ENCODE results near the gene GLDC.
"Not testable (repeated sequence)": the region's sequence is repeated elsewhere in the genome, so short reads cannot be mapped to it uniquely, and the experiment has no call there.

The GLDC gene

GRCh38 chr9:6640268-6641051 lies 5.1 kb downstream of the GLDC start:
- H3K27ac ChIP-seq (ENCODE audit: low read length), result no peak overlapping the region
- H3K9ac ChIP-seq (ENCODE audit: low read length in 2 of 2), result no peak overlapping the region
- no peak overlapping the region for H3K4me3 ChIP-seq (ENCODE audit: low read length in 2 of 2)
- H3K4me1 ChIP-seq (ENCODE audit: control insufficient read depth, insufficient read depth, low read length), result peaks cover 8% of the 10 kb centered on the region
- H3K27me3 ChIP-seq (ENCODE audit: control insufficient read depth in 1 of 2, insufficient read depth in 2 of 2, low read length in 2 of 2), result peaks cover 22 to 25% of the 10 kb centered on the region in 2 donors
- H3K36me3 ChIP-seq (ENCODE audit: control insufficient read depth in 2 of 2, insufficient read depth in 2 of 2, low read length in 2 of 2), result no peaks in the 10 kb centered on the region
- H3K9me3 ChIP-seq (ENCODE audit: control insufficient read depth in 2 of 2, low read length in 2 of 2), result no peaks in the 10 kb centered on the region

GRCh38 chr9:6639622-6640021 lies 5.9 kb downstream of the GLDC start:
- H3K27me3 ChIP-seq (ENCODE audit: control insufficient read depth in 1 of 2, insufficient read depth in 2 of 2, low read length in 2 of 2), result peaks cover 16 to 18% of the 10 kb centered on the region in 2 donors
- no peak overlapping the region for H3K9ac ChIP-seq (ENCODE audit: low read length in 2 of 2)
- no peaks in the 10 kb centered on the region for H3K9me3 ChIP-seq (ENCODE audit: control insufficient read depth in 2 of 2, low read length in 2 of 2)
- no peaks in the 10 kb centered on the region for H3K36me3 ChIP-seq (ENCODE audit: control insufficient read depth in 2 of 2, insufficient read depth in 2 of 2, low read length in 2 of 2)
- H3K27ac ChIP-seq (ENCODE audit: low read length), result no peak overlapping the region
- peaks cover 4% of the 10 kb centered on the region for H3K4me1 ChIP-seq (ENCODE audit: control insufficient read depth, insufficient read depth, low read length)
- no peak overlapping the region for H3K4me3 ChIP-seq (ENCODE audit: low read length in 2 of 2)

- H3K27ac ChIP-seq (ENCODE audit: low read length), result no peak overlapping the region
- no peak overlapping the region for H3K4me3 ChIP-seq (ENCODE audit: low read length in 2 of 2)
- no peaks in the 10 kb centered on the region for H3K4me1 ChIP-seq (ENCODE audit: control insufficient read depth, insufficient read depth, low read length)
- H3K9ac ChIP-seq (ENCODE audit: low read length in 2 of 2), result no peak overlapping the region
- H3K9me3 ChIP-seq (ENCODE audit: control insufficient read depth in 2 of 2, low read length in 2 of 2), result no peaks in the 10 kb centered on the region
- no peaks in the 10 kb centered on the region for H3K36me3 ChIP-seq (ENCODE audit: control insufficient read depth in 2 of 2, insufficient read depth in 2 of 2, low read length in 2 of 2)
- no peaks in the 10 kb centered on the region for H3K27me3 ChIP-seq (ENCODE audit: control insufficient read depth in 1 of 2, insufficient read depth in 2 of 2, low read length in 2 of 2)
Observed at GRCh38 chr9:6634444-6634843, 11.1 kb downstream of the GLDC start.

GRCh38 chr9:6633378-6633777 lies 12.2 kb downstream of the GLDC start:
- Histone ChIP-seq H3K4me3 (ENCODE audit: low read length in 2 of 2) (no peak overlapping the region), H3K4me1 (ENCODE audit: control insufficient read depth, insufficient read depth, low read length) (no peaks in the 10 kb centered on the region), H3K9ac (ENCODE audit: low read length in 2 of 2) (no peak overlapping the region), H3K27me3 (ENCODE audit: control insufficient read depth in 1 of 2, insufficient read depth in 2 of 2, low read length in 2 of 2) (no peaks in the 10 kb centered on the region), H3K36me3 (ENCODE audit: control insufficient read depth in 2 of 2, insufficient read depth in 2 of 2, low read length in 2 of 2) (no peaks in the 10 kb centered on the region), H3K27ac (ENCODE audit: low read length) (no peak overlapping the region), H3K9me3 (ENCODE audit: control insufficient read depth in 2 of 2, low read length in 2 of 2) (no peaks in the 10 kb centered on the region)

- Histone ChIP-seq H3K4me1 (ENCODE audit: control insufficient read depth, insufficient read depth, low read length) (no peaks in the 10 kb centered on the region), H3K9ac (ENCODE audit: low read length in 2 of 2) (no peak overlapping the region), H3K4me3 (ENCODE audit: low read length in 2 of 2) (no peak overlapping the region), H3K27ac (ENCODE audit: low read length) (no peak overlapping the region), H3K36me3 (ENCODE audit: control insufficient read depth in 2 of 2, insufficient read depth in 2 of 2, low read length in 2 of 2) (no peaks in the 10 kb centered on the region), H3K27me3 (ENCODE audit: control insufficient read depth in 1 of 2, insufficient read depth in 2 of 2, low read length in 2 of 2) (no peaks in the 10 kb centered on the region), H3K9me3 (ENCODE audit: control insufficient read depth in 2 of 2, low read length in 2 of 2) (no peaks in the 10 kb centered on the region)
Observed at GRCh38 chr9:6632516-6633183, 12.9 kb downstream of the GLDC start.

GRCh38 chr9:6631207-6631512 lies 14.4 kb downstream of the GLDC start:
- Histone ChIP-seq H3K4me3 (ENCODE audit: low read length in 2 of 2) (no peak overlapping the region), H3K4me1 (ENCODE audit: control insufficient read depth, insufficient read depth, low read length) (no peaks in the 10 kb centered on the region), H3K9ac (ENCODE audit: low read length in 2 of 2) (no peak overlapping the region), H3K27me3 (ENCODE audit: control insufficient read depth in 1 of 2, insufficient read depth in 2 of 2, low read length in 2 of 2) (no peaks in the 10 kb centered on the region), H3K9me3 (ENCODE audit: control insufficient read depth in 2 of 2, low read length in 2 of 2) (no peaks in the 10 kb centered on the region), H3K36me3 (ENCODE audit: control insufficient read depth in 2 of 2, insufficient read depth in 2 of 2, low read length in 2 of 2) (no peaks in the 10 kb centered on the region), H3K27ac (ENCODE audit: low read length) (no peak overlapping the region)

GRCh38 chr9:6630502-6631206 lies 14.9 kb downstream of the GLDC start:
- Histone ChIP-seq H3K4me1 (ENCODE audit: control insufficient read depth, insufficient read depth, low read length) (no peaks in the 10 kb centered on the region), H3K4me3 (ENCODE audit: low read length in 2 of 2) (no peak overlapping the region), H3K36me3 (ENCODE audit: control insufficient read depth in 2 of 2, insufficient read depth in 2 of 2, low read length in 2 of 2) (no peaks in the 10 kb centered on the region), H3K27me3 (ENCODE audit: control insufficient read depth in 1 of 2, insufficient read depth in 2 of 2, low read length in 2 of 2) (no peaks in the 10 kb centered on the region), H3K9ac (ENCODE audit: low read length in 2 of 2) (no peak overlapping the region), H3K9me3 (ENCODE audit: control insufficient read depth in 2 of 2, low read length in 2 of 2) (no peaks in the 10 kb centered on the region), H3K27ac (ENCODE audit: low read length) (no peak overlapping the region)

GRCh38 chr9:6628704-6629103 lies 16.8 kb downstream of the GLDC start:
- no peak overlapping the region for H3K27ac ChIP-seq (ENCODE audit: low read length)
- H3K9ac ChIP-seq (ENCODE audit: low read length in 2 of 2), result no peak overlapping the region
- no peaks in the 10 kb centered on the region for H3K36me3 ChIP-seq (ENCODE audit: control insufficient read depth in 2 of 2, insufficient read depth in 2 of 2, low read length in 2 of 2)
- H3K4me1 ChIP-seq (ENCODE audit: control insufficient read depth, insufficient read depth, low read length), result no peaks in the 10 kb centered on the region
- no peaks in the 10 kb centered on the region for H3K9me3 ChIP-seq (ENCODE audit: control insufficient read depth in 2 of 2, low read length in 2 of 2)
- no peaks in the 10 kb centered on the region for H3K27me3 ChIP-seq (ENCODE audit: control insufficient read depth in 1 of 2, insufficient read depth in 2 of 2, low read length in 2 of 2)
- no peak overlapping the region for H3K4me3 ChIP-seq (ENCODE audit: low read length in 2 of 2)

GRCh38 chr9:6625363-6625762 lies 20.2 kb downstream of the GLDC start:
- H3K9me3 ChIP-seq (ENCODE audit: control insufficient read depth in 2 of 2, low read length in 2 of 2), result no peaks in the 10 kb centered on the region
- H3K27me3 ChIP-seq (ENCODE audit: control insufficient read depth in 1 of 2, insufficient read depth in 2 of 2, low read length in 2 of 2), result no peaks in the 10 kb centered on the region
- H3K27ac ChIP-seq (ENCODE audit: low read length), result no peak overlapping the region

GRCh38 chr9:6622784-6623183 lies 22.7 kb downstream of the GLDC start:
- not testable (repeated sequence) for H3K4me1 ChIP-seq (ENCODE audit: control insufficient read depth, insufficient read depth, low read length); H3K36me3 ChIP-seq (ENCODE audit: control insufficient read depth in 2 of 2, insufficient read depth in 2 of 2, low read length in 2 of 2); H3K4me3 ChIP-seq (ENCODE audit: low read length in 2 of 2); H3K9ac ChIP-seq (ENCODE audit: low read length in 2 of 2); H3K9me3 ChIP-seq (ENCODE audit: control insufficient read depth in 2 of 2, low read length in 2 of 2); H3K27me3 ChIP-seq (ENCODE audit: control insufficient read depth in 1 of 2, insufficient read depth in 2 of 2, low read length in 2 of 2); H3K27ac ChIP-seq (ENCODE audit: low read length)

More at GRCh38 chr9:6625363-6625762, 20.2 kb downstream of the GLDC start:
- Histone ChIP-seq H3K4me3 (ENCODE audit: low read length in 2 of 2) (no peak overlapping the region), H3K9ac (ENCODE audit: low read length in 2 of 2) (no peak overlapping the region), H3K4me1 (ENCODE audit: control insufficient read depth, insufficient read depth, low read length) (no peaks in the 10 kb centered on the region), H3K36me3 (ENCODE audit: control insufficient read depth in 2 of 2, insufficient read depth in 2 of 2, low read length in 2 of 2) (no peaks in the 10 kb centered on the region)

- Histone ChIP-seq H3K36me3 (ENCODE audit: control insufficient read depth in 2 of 2, insufficient read depth in 2 of 2, low read length in 2 of 2) (no peaks in the 10 kb centered on the region), H3K27me3 (ENCODE audit: control insufficient read depth in 1 of 2, insufficient read depth in 2 of 2, low read length in 2 of 2) (no peaks in the 10 kb centered on the region), H3K4me3 (ENCODE audit: low read length in 2 of 2) (no peak overlapping the region), H3K9ac (ENCODE audit: low read length in 2 of 2) (no peak overlapping the region), H3K9me3 (ENCODE audit: control insufficient read depth in 2 of 2, low read length in 2 of 2) (no peaks in the 10 kb centered on the region), H3K4me1 (ENCODE audit: control insufficient read depth, insufficient read depth, low read length) (no peaks in the 10 kb centered on the region), H3K27ac (ENCODE audit: low read length) (no peak overlapping the region)
Observed at GRCh38 chr9:6620796-6621195, 24.7 kb downstream of the GLDC start.
